K562 (cell line): Measurements from ENCODE around the gene PAQR4. TPM values are rescaled to one million over a fixed set of nuclear protein-coding genes. Genes with fewer than 3 reads are reported as not detected.
A peak's percentile ranks its signal among the peaks of the same experiment; 100 is the strongest.

Experiments
- ATAC-seq: fragments of 200-7000 bp; cut with Tn5 transposase; 3 replicates; pipeline ENCODE4 v1.9.1; 2020; ENCODE audit warnings: moderate library complexity
- BruUV-seq: library from RNA; stranded (reverse); fragments of 400-500 nt; replicated peaks from 2 replicates; lab custom pipeline; 2021; lab: Mats Ljungman, UMichigan
- CTCF ChIA-PET: fragments of 300-600 bp; formaldehyde crosslinking; extraction: SDS; loops from one replicate; lab custom pipeline; 2021; ENCODE audit warnings: low intra/inter-chr PET ratio; lab: Yijun Ruan, JAX
- POLR2A ChIA-PET: fragments of 300-600, 350-650 bp; sonication (Branson Sonifier 250); formaldehyde crosslinking; extraction: SDS; loops from one replicate; lab custom pipeline; 2021; ENCODE audit warnings: antibody characterized with exemption, inconsistent platforms; lab: Yijun Ruan, JAX
- DNase-seq, 4 experiments: peaks; one replicate each; pipeline versions ENCODE4 v3.0.0 to v3.0.0-alpha.2; 2011 to 2018; ENCODE audit warnings: low spot score in 3 of 4, mixed read lengths in 3 of 4; ENCODE audit errors: extremely low read depth in 1 of 4
- FAIRE-seq: peaks from 2 replicates; lab custom pipeline; 2011; peaks lifted over from hg19 to GRCh38; lab: Jason Lieb, UNC
- H2AFZ ChIP-seq: 2 replicates; pipeline ENCODE4 v1.6.0; 2011; ENCODE audit warnings: low read depth, low read length, control low read depth, inconsistent platforms
- H3K27ac ChIP-seq: fragments of 200-600 bp; 3 replicates; pipeline ENCODE4 v1.8.0; 2011; ENCODE audit warnings: low read depth, mild to moderate bottlenecking, control low read depth, inconsistent platforms, low read length, moderate library complexity, mixed read lengths; ENCODE audit errors: extremely low read depth
- H3K27me3 ChIP-seq, 2 experiments: fragments of 300-600 bp in 1 of 2; 2 replicates in 1 of 2; 3 replicates in 1 of 2; pipeline versions ENCODE4 v1.6.0 to v1.8.0; 2011; ENCODE audit warnings: inconsistent platforms in 2 of 2, low read length in 2 of 2, mild to moderate bottlenecking in 1 of 2, mixed read lengths in 1 of 2, moderate library complexity in 1 of 2; ENCODE audit not compliant: control insufficient read depth in 2 of 2, insufficient read depth in 2 of 2
- H3K36me3 ChIP-seq: fragments of 300-600 bp; 3 replicates; pipeline ENCODE4 v1.8.0; 2011; ENCODE audit warnings: mild to moderate bottlenecking, low read length, inconsistent platforms; ENCODE audit not compliant: control insufficient read depth, insufficient read depth
- H3K4me1 ChIP-seq, 2 experiments: fragments of 200-600 bp in 1 of 2; replicated peaks in 1 of 2; 2 replicates in 1 of 2; 3 replicates in 1 of 2; pipeline versions ENCODE4 v1.5.1 to v1.8.0; 2011; ENCODE audit warnings: inconsistent platforms in 2 of 2, low read length in 2 of 2, mild to moderate bottlenecking in 1 of 2, mixed read lengths in 1 of 2, moderate library complexity in 1 of 2; ENCODE audit not compliant: control insufficient read depth in 2 of 2, insufficient read depth in 2 of 2
- H3K4me2 ChIP-seq: 2 replicates; pipeline ENCODE4 v1.6.1; 2011; ENCODE audit warnings: low read length, control low read depth, inconsistent platforms, mixed read lengths; ENCODE audit not compliant: insufficient read depth
- H3K4me3 ChIP-seq: fragments of 200-600 bp; sonication (generic), shearing (Covaris generic); 2 replicates; pipeline ENCODE4 v1.5.1; 2016; ENCODE audit warnings: control low read depth, inconsistent platforms
- H3K79me2 ChIP-seq: fragments of 200-600 bp; 3 replicates; pipeline ENCODE4 v1.8.0; 2011; ENCODE audit warnings: low read length, inconsistent platforms; ENCODE audit not compliant: control insufficient read depth, insufficient read depth
- H3K9ac ChIP-seq, 2 experiments: 2 replicates each; pipeline versions ENCODE4 v1.6.0 to v1.6.1; 2011; ENCODE audit warnings: low read depth in 2 of 2, low read length in 2 of 2, control low read depth in 1 of 2, inconsistent platforms in 1 of 2, mild to moderate bottlenecking in 1 of 2, mixed read lengths in 1 of 2; ENCODE audit not compliant: insufficient read depth in 1 of 2
- H3K9me1 ChIP-seq: one replicate; pipeline ENCODE4 v1.6.0; 2011; ENCODE audit warnings: inconsistent platforms, mild to moderate bottlenecking, low read length, moderate library complexity; ENCODE audit not compliant: control insufficient read depth, insufficient read depth
- H3K9me3 ChIP-seq: replicated peaks from 2 replicates; pipeline ENCODE4 v1.5.1; 2011; ENCODE audit warnings: low read depth, low read length, inconsistent platforms; ENCODE audit not compliant: control insufficient read depth, insufficient read depth
- H4K20me1 ChIP-seq: replicated peaks from 2 replicates; pipeline ENCODE4 v1.6.1; 2011; ENCODE audit warnings: low read length, inconsistent platforms, mixed read lengths; ENCODE audit not compliant: control insufficient read depth, insufficient read depth
- CTCF ChIP-seq, 3 experiments: IDR thresholded peaks in 2 of 3; conservative IDR thresholded peaks in 1 of 3; 2 replicates each; pipeline ENCODE4 v1.5.1; 2011 to 2012; ENCODE audit warnings: low read length in 3 of 3, mild to moderate bottlenecking in 3 of 3, control low read depth in 2 of 3, improper control_type of control experiment in 1 of 3, inconsistent platforms in 1 of 3, low read depth in 1 of 3, mixed read lengths in 1 of 3, moderate library complexity in 1 of 3; ENCODE audit not compliant: insufficient read depth in 2 of 3
- FOXA3 ChIP-seq, 2 experiments: fragments of 450-650 bp in 1 of 2; sonication (generic) in 1 of 2; formaldehyde crosslinking; IDR thresholded peaks in 1 of 2; conservative IDR thresholded peaks in 1 of 2; 2 replicates each; pipeline versions ENCODE4 v1.4.0 to v1.8.0; 2020 to 2022; ENCODE audit warnings: mild to moderate bottlenecking in 2 of 2, missing genetic modification reagents in 1 of 2
- ZBTB11 ChIP-seq, 3 experiments: fragments of 200-800 bp in 1 of 3; fragments of 250-450 bp in 1 of 3; fragments of 450-650 bp in 1 of 3; sonication (Bioruptor Pico) in 1 of 3; sonication (Bioruptor generic) in 1 of 3; formaldehyde crosslinking in 1 of 3; IDR thresholded peaks; 2 replicates each; pipeline versions ENCODE4 v1.6.1 to v1.8.0; 2016 to 2022; ENCODE audit warnings: mild to moderate bottlenecking in 2 of 3, missing genetic modification characterization in 2 of 3, missing compliant biosample characterization in 1 of 3, moderate library complexity in 1 of 3
- WGBS: fragments of 100-300 bp; shearing (Covaris generic); methylation state at CpG from one replicate; pipeline ENCODE4 v1.1.6; 2016; ENCODE audit warnings: low coverage, mixed read lengths; ENCODE audit not compliant: insufficient coverage; ENCODE audit errors: missing lambda C conversion rate; 5-methylcytosine and 5-hydroxymethylcytosine counted together
- in situ Hi-C: fragments of 300-500 bp; cut with MboI; formaldehyde crosslinking; loops from 4 replicates; pipeline ENCODE4 v1.15.0; 2018; ENCODE audit warnings: inconsistent platforms, mixed read lengths
- intact Hi-C: fragments of 100-400 bp; cut with micrococcal nuclease; formaldehyde crosslinking; loops from 2 replicates; pipeline ENCODE4 v1.14.2; 2022
- polyA plus RNA-seq, 8 experiments: library from polyadenylated mRNA; depleted of rRNA in 4 of 8; stranded (reverse) in 5 of 8; unstranded in 3 of 8; fragments of >200 nt; fragmentation: Nextera tagmentation in 2 of 8; fragmentation: Illumina TruSeq in 1 of 8; extraction: Ambion mirVana in 2 of 8; extraction: Trizol in 1 of 8; gene quantifications; 2 replicates each; pipeline versions ENCODE4 v1.2.1 to v1.2.3, GENCODE V29; 2011 to 2014; ENCODE audit warnings: inconsistent platforms in 1 of 8, missing spikeins in 1 of 8
- total RNA-seq, 7 experiments: library from RNA; depleted of rRNA in 6 of 7; stranded (reverse); fragments of >200 nt in 6 of 7; fragmentation: Illumina TruSeq in 2 of 7; extraction: Trizol in 2 of 7; gene quantifications; 2 replicates each; pipeline versions ENCODE4 v1.2.1 to v1.2.3, GENCODE V29; 2011 to 2021; ENCODE audit warnings: low replicate concordance in 1 of 7

The PAQR4 gene
- total and polyA plus RNA-seq, 9 of the 15 experiments (the other 6 are each of a cell fraction or from before 2014, with no cell fraction given): 0.62 to 40.4 (median 19.5) TPM

- TF ChIP-seq ZBTB11 (CRISPR knock-in tag; IDR thresholded peaks at IDR 0.05): 0 out of 6 replicates have a peak, but pooled peaks of 1 of the 3 experiments have one; percentile 21
Measured at GRCh38 chr16:2964475-2965336, 4.4 kb upstream of the PAQR4 start (continued).

- no peak overlapping the region for H2AFZ ChIP-seq
- H3K9me3 ChIP-seq: no peaks in the 10 kb centered on the region
- in situ Hi-C loops (no loop called here), intact Hi-C loops (loop anchor here (10.0 kb wide), 1 partner anchor 59 kb away; the partner anchor contains the start of genes HCFC1R1, THOC6 and TNFRSF12A)
- WGBS: 93% methylated on average over 25 of the region's 39 CpGs
- peak overlapping the region in 1 of 2 experiments; percentile 77; a peak in 2 of 4 replicates for H3K9ac ChIP-seq
- no peak for DNase-seq
- H3K4me2 ChIP-seq: no peak overlapping the region
- H3K9me1 ChIP-seq: peaks cover 3% of the 10 kb centered on the region
- H3K27me3 ChIP-seq: no peaks in the 10 kb centered on the region
- peaks cover 11% of the 10 kb centered on the region for H4K20me1 ChIP-seq
- no peak overlapping the region for H3K4me3 ChIP-seq
- H3K79me2 ChIP-seq: peaks cover 19% of the 10 kb centered on the region
- BruUV-seq: no TSS peak
- no peak overlapping the region for H3K27ac ChIP-seq
- peaks cover 17 to 97% of the 10 kb centered on the region in 2 experiments for H3K4me1 ChIP-seq
- POLR2A ChIA-PET: interaction anchor here (1.6 kb wide), 1 partner anchor 9 kb away, joined by 8 read pairs; no protein-coding TSS in a partner anchor
- peaks cover 8% of the 10 kb centered on the region; the same call in 1 of the 3 replicates for H3K36me3 ChIP-seq
- ATAC-seq: no peak
- TF ChIP-seq CTCF (IDR thresholded peaks at IDR 0.05 in 2 of 3, conservative IDR thresholded peaks at IDR 0.05 in 1 of 3; ENCODE audit: insufficient read depth in 2 of 3, low read depth in 1 of 3, low read length in 3 of 3) (no peak), FOXA3 (CRISPR knock-in tag; conservative IDR thresholded peaks at IDR 0.05 in 1 of 2, IDR thresholded peaks at IDR 0.05 in 1 of 2) (0 out of 4 replicates have a peak, but pooled peaks of 1 of the 2 experiments have one; percentile 27)
- TF ChIP-seq, all 486 proteins: peak for 1
- no peak for FAIRE-seq
- CTCF ChIA-PET: no interaction called here
Measured at GRCh38 chr16:2966043-2966807, 2.9 kb upstream of the PAQR4 start.
